HG03575 (cell line): Measurements from ENCODE around the gene ZFP91.
"Not testable (repeated sequence)": the region's sequence is repeated elsewhere in the genome, so short reads cannot be mapped to it uniquely, and the experiment has no call there.

Experiments
- ATAC-seq: cut with Tn5 transposase; IDR thresholded peaks from one replicate; pipeline ENCODE4 v1.9.1; 2021; ENCODE audit not compliant: unreplicated experiment, insufficient number of reproducible peaks, low FRiP score; ENCODE audit errors: extremely low read depth

Gene ZFP91

GRCh38 chr11:58578635-58579191 lies at the start of gene ZFP91:
Gene ZFP91 (plus strand): TSS chr11:58579063. CDS start chr11:58579282, 219 bp downstream.
- no peak for ATAC-seq

- ATAC-seq = no peak
These were observed 48.6 kb upstream of the ZFP91 start for GRCh38 chr11:58530236-58530635.

- ATAC-seq = no peak
These were observed 47.0 kb upstream of the ZFP91 start for GRCh38 chr11:58531865-58532341.

GRCh38 chr11:58546841-58547240 lies 32.0 kb upstream of the ZFP91 start:
- no peak for ATAC-seq

- no peak for ATAC-seq
These were observed 29.2 kb upstream of the ZFP91 start for GRCh38 chr11:58549644-58550043.

GRCh38 chr11:58560842-58561241 lies 18.0 kb upstream of the ZFP91 start:
- no peak for ATAC-seq

GRCh38 chr11:58561394-58562098 lies 17.3 kb upstream of the ZFP91 start:
- no peak for ATAC-seq

- peak; percentile 81 for ATAC-seq
These were observed 16.5 kb upstream of the ZFP91 start for GRCh38 chr11:58562375-58562800.

GRCh38 chr11:58564231-58564630 lies 14.6 kb upstream of the ZFP91 start:
- ATAC-seq = no peak

- ATAC-seq = peak; percentile 50
These were observed 10.9 kb upstream of the ZFP91 start for GRCh38 chr11:58567889-58568512.

GRCh38 chr11:58572906-58573305 lies 6.0 kb upstream of the ZFP91 start:
- not testable (repeated sequence) for ATAC-seq

GRCh38 chr11:58573451-58574104 lies 5.3 kb upstream of the ZFP91 start:
- no peak for ATAC-seq

GRCh38 chr11:58574881-58575280 lies 4.0 kb upstream of the ZFP91 start:
- ATAC-seq = no peak

- ATAC-seq = no peak
These were observed 3.4 kb upstream of the ZFP91 start, which contains the start of gene LPXN for GRCh38 chr11:58575377-58576020. Gene LPXN (minus strand): TSS chr11:58575856. CDS start chr11:58575772, 84 bp downstream.

GRCh38 chr11:58576887-58577471 lies 1.9 kb upstream of the ZFP91 start:
- no peak for ATAC-seq

GRCh38 chr11:58577555-58578135 lies 1.2 kb upstream of the ZFP91 start:
- peak; percentile 33 for ATAC-seq

- no peak for ATAC-seq
These were observed 678 bp upstream of the ZFP91 start for GRCh38 chr11:58578136-58578634.
